Measurements from ENCODE around the gene HEATR9.

Gene HEATR9

GRCh38 chr17:35894206-35894605 is 25.5 kb upstream of the HEATR9 start:
- no peak for DNase-seq

GRCh38 chr17:35893751-35894150 is 25.1 kb upstream of the HEATR9 start:
- no peak for DNase-seq

- DNase-seq: no peak
Observed at GRCh38 chr17:35892091-35893035, 23.7 kb upstream of the HEATR9 start.

GRCh38 chr17:35891269-35891668 is 22.6 kb upstream of the HEATR9 start:
- DNase-seq: no peak

- no peak for DNase-seq
Observed at GRCh38 chr17:35890774-35891155, 22.1 kb upstream of the HEATR9 start.

GRCh38 chr17:35889818-35890773 is 21.4 kb upstream of the HEATR9 start:
- no peak for DNase-seq

GRCh38 chr17:35889241-35889640 is 20.6 kb upstream of the HEATR9 start:
- no peak for DNase-seq

- DNase-seq: no peak
Observed at GRCh38 chr17:35879773-35880654, 11.3 kb upstream of the HEATR9 start, which contains the start of gene CCL5. TSS of gene CCL5 (minus strand) at chr17:35880360.

GRCh38 chr17:35878361-35878760 is 9.7 kb upstream of the HEATR9 start:
- no peak for DNase-seq

GRCh38 chr17:35877345-35878029 is 8.8 kb upstream of the HEATR9 start:
- no peak for DNase-seq

- DNase-seq: no peak
Observed at GRCh38 chr17:35876534-35876933, 7.8 kb upstream of the HEATR9 start.

- no peak for DNase-seq
Observed at GRCh38 chr17:35875800-35876139, 7.1 kb upstream of the HEATR9 start.

- DNase-seq: no peak
Observed at GRCh38 chr17:35875072-35875799, 6.5 kb upstream of the HEATR9 start.

- DNase-seq: no peak
Observed at GRCh38 chr17:35872196-35872980, 3.7 kb upstream of the HEATR9 start.

- DNase-seq: no peak
Observed at GRCh38 chr17:35870906-35871819, 2.5 kb upstream of the HEATR9 start.

GRCh38 chr17:35867574-35867973 is 1.1 kb downstream of the HEATR9 start:
- DNase-seq: no peak

- no peak for DNase-seq
Observed at GRCh38 chr17:35866341-35866950, 2.2 kb downstream of the HEATR9 start.

Data from right kidney (tissue), 1 donor.